ENCODE results near the gene HTR4.
A peak's percentile ranks its signal among the peaks of the same experiment; 100 is the strongest.
"Not testable (repeated sequence)": the region's sequence is repeated elsewhere in the genome, so short reads cannot be mapped to it uniquely, and the experiment has no call there.

HTR4 gene

GRCh38 chr5:148468746-148469145 lies 185.6 kb downstream of the HTR4 start:
- DNase-seq = not testable (repeated sequence)

GRCh38 chr5:148467958-148468357 lies 186.4 kb downstream of the HTR4 start:
- no peak for DNase-seq

GRCh38 chr5:148466236-148466580 lies 188.1 kb downstream of the HTR4 start:
- no peak for DNase-seq

GRCh38 chr5:148465381-148466235 lies 188.7 kb downstream of the HTR4 start:
- no peak for DNase-seq

- no peak for DNase-seq
Observed at GRCh38 chr5:148459669-148460068, 194.7 kb downstream of the HTR4 start.

GRCh38 chr5:148458036-148458888 lies 196.1 kb downstream of the HTR4 start:
- DNase-seq = no peak

- no peak for DNase-seq
Observed at GRCh38 chr5:148457183-148457620, 197.1 kb downstream of the HTR4 start.

GRCh38 chr5:148455185-148455584 lies 199.1 kb downstream of the HTR4 start:
- no peak for DNase-seq

- DNase-seq = no peak
Observed at GRCh38 chr5:148454576-148454975, 199.8 kb downstream of the HTR4 start.

- DNase-seq = no peak
Observed at GRCh38 chr5:148452499-148453193, 201.7 kb downstream of the HTR4 start.

GRCh38 chr5:148446611-148447010 lies 207.7 kb downstream of the HTR4 start:
- DNase-seq = no peak

GRCh38 chr5:148445578-148445977 lies 208.7 kb downstream of the HTR4 start:
- no peak for DNase-seq

- peak; percentile 9 for DNase-seq
Observed at GRCh38 chr5:148443998-148444397, 210.3 kb downstream of the HTR4 start.

GRCh38 chr5:148443241-148443640 lies 211.1 kb downstream of the HTR4 start:
- no peak for DNase-seq

- no peak for DNase-seq
Observed at GRCh38 chr5:148438933-148439332, 215.4 kb downstream of the HTR4 start.

- no peak for DNase-seq
Observed at GRCh38 chr5:148437249-148437648, 217.1 kb downstream of the HTR4 start.

GRCh38 chr5:148436029-148436428 lies 218.3 kb downstream of the HTR4 start:
- no peak for DNase-seq

GRCh38 chr5:148433826-148434225 lies 220.5 kb downstream of the HTR4 start:
- no peak for DNase-seq
